PC-9 (cell line): Measurements from ENCODE around the gene VPS33A.

ENCODE experiments used
- CTCF ChIP-seq: fragments of 200-600 bp; sonication (generic); conservative IDR thresholded peaks from 2 replicates; pipeline ENCODE4 v1.6.1; 2017; ENCODE audit warnings: mixed run types, antibody characterized with exemption, mild to moderate bottlenecking, moderate library complexity
- EZH2 ChIP-seq: fragments of 200-600 bp; sonication (generic); IDR thresholded peaks from 2 replicates; pipeline ENCODE4 v1.8.0; 2017; ENCODE audit warnings: antibody characterized with exemption, low read depth

- TF ChIP-seq CTCF: no peak
- TF ChIP-seq EZH2: no peak
These were observed 26.8 kb upstream of the VPS33A start for GRCh38 chr12:122293081-122293480.
